Fibroblast of lung (primary cell): Measurements from ENCODE around the gene PLAA. TPM values are rescaled to one million over a fixed set of nuclear protein-coding genes. Genes with fewer than 3 reads are reported as not detected.

ENCODE experiments used
- DNase-seq, 2 donors: peaks; one replicate each; pipeline versions ENCODE4 v3.0.0 to v3.0.0-alpha.2; 2010; ENCODE audit warnings: low read depth in 2 of 2
- H2AFZ ChIP-seq: 2 replicates; pipeline ENCODE4 v1.5.1; 2012; ENCODE audit warnings: low read length, control low read depth, inconsistent platforms
- H3K27ac ChIP-seq: 2 replicates; pipeline ENCODE4 v1.5.1; 2011; ENCODE audit warnings: low read length, control low read depth; ENCODE audit not compliant: insufficient read depth
- H3K27me3 ChIP-seq: 2 replicates; pipeline ENCODE4 v1.5.1; 2011; ENCODE audit warnings: mild to moderate bottlenecking, low read length; ENCODE audit not compliant: control insufficient read depth, insufficient read depth
- H3K36me3 ChIP-seq: 2 replicates; pipeline ENCODE4 v1.5.1; 2011; ENCODE audit warnings: low read length; ENCODE audit not compliant: control insufficient read depth, insufficient read depth
- H3K4me1 ChIP-seq: 2 replicates; pipeline ENCODE4 v1.5.1; 2011; ENCODE audit warnings: low read length; ENCODE audit not compliant: control insufficient read depth, insufficient read depth; ENCODE audit errors: extremely low read depth
- H3K4me2 ChIP-seq: 2 replicates; pipeline ENCODE4 v1.5.1; 2011; ENCODE audit warnings: low read length, control low read depth; ENCODE audit not compliant: insufficient read depth; ENCODE audit errors: extremely low read depth
- H3K4me3 ChIP-seq, 4 experiments: fragments of 200-600 bp in 1 of 4; sonication (generic) in 1 of 4; replicated peaks in 1 of 4; 2 replicates each; pipeline ENCODE4 v1.5.1; 2011 to 2016; ENCODE audit warnings: low read length in 4 of 4, low read depth in 3 of 4, mild to moderate bottlenecking in 3 of 4, control low read depth in 2 of 4, inconsistent platforms in 1 of 4, mixed read lengths in 1 of 4; ENCODE audit not compliant: insufficient read depth in 1 of 4; ENCODE audit errors: control extremely low read depth in 1 of 4
- H3K79me2 ChIP-seq: 2 replicates; pipeline ENCODE4 v1.5.1; 2012; ENCODE audit warnings: mild to moderate bottlenecking, low read length, inconsistent platforms; ENCODE audit not compliant: control insufficient read depth, insufficient read depth
- H3K9ac ChIP-seq: 2 replicates; pipeline ENCODE4 v1.5.1; 2011; ENCODE audit warnings: mild to moderate bottlenecking, low read length, control low read depth; ENCODE audit not compliant: insufficient read depth
- H3K9me3 ChIP-seq: 2 replicates; pipeline ENCODE4 v1.5.1; 2012; ENCODE audit warnings: low read depth, low read length; ENCODE audit not compliant: control insufficient read depth, insufficient read depth
- H4K20me1 ChIP-seq: 2 replicates; pipeline ENCODE4 v1.5.1; 2011; ENCODE audit warnings: low read length; ENCODE audit not compliant: control insufficient read depth, insufficient read depth; ENCODE audit errors: extremely low read depth
- EZH2 ChIP-seq: IDR thresholded peaks from 2 replicates; pipeline ENCODE4 v1.5.1; 2012; ENCODE audit warnings: low read length, control low read depth, mild to moderate bottlenecking; ENCODE audit errors: missing control alignments
- polyA minus RNA-seq: library from RNA; depleted of rRNA, polyadenylated mRNA; stranded (reverse); fragments of >200 nt; gene quantifications from 2 replicates; pipeline ENCODE4 v1.2.3, GENCODE V29; 2011; ENCODE audit warnings: low replicate concordance
- polyA plus RNA-seq, 2 donors: library from polyadenylated mRNA; depleted of rRNA in 1 of 2; stranded (reverse) in 1 of 2; unstranded in 1 of 2; fragments of >200 nt; gene quantifications; 2 replicates each; pipeline ENCODE4 v1.2.1, GENCODE V29; 2011 to 2012; ENCODE audit warnings: missing spikeins in 1 of 2
- total RNA-seq: library from RNA; depleted of rRNA; stranded (reverse); fragments of >200 nt; gene quantifications from 2 replicates; pipeline ENCODE4 v1.2.1, GENCODE V29; 2014
- TF ChIP-seq, protein P1 (sequence below), 2 donors: IDR thresholded peaks in 1 of 2; conservative IDR thresholded peaks in 1 of 2; 1 replicate in 1 of 2; 2 replicates in 1 of 2; pipeline ENCODE4 v1.5.1; 2011 to 2012; ENCODE audit warnings: low read length in 2 of 2, control low read depth in 1 of 2, inconsistent platforms in 1 of 2, low read depth in 1 of 2, mild to moderate bottlenecking in 1 of 2

The PLAA gene
- 36.7 and 38.1 TPM in 2 replicates for total RNA-seq
- polyA plus RNA-seq = 29.2 and 31.1 TPM in 2 replicates
- 24.9 and 29.9 TPM in 2 replicates for polyA plus RNA-seq (2012)
- polyA minus RNA-seq = 9.2 and 18.3 TPM in 2 replicates

GRCh38 chr9:26946753-26947727, at the start of gene PLAA:
TSS of gene PLAA (minus strand) at chr9:26947242. CDS start at chr9:26947045, 197 bp downstream.
- no peaks in the 10 kb centered on the region for H3K36me3 ChIP-seq
- H3K9me3 ChIP-seq = no peaks in the 10 kb centered on the region

GRCh38 chr9:26995810-26996209, 48.8 kb upstream of the PLAA start:
- Histone ChIP-seq H3K4me3 (no peak overlapping the region), H3K4me1 (no peaks in the 10 kb centered on the region), H3K27ac (no peak overlapping the region), H2AFZ (no peak overlapping the region), H3K36me3 (no peaks in the 10 kb centered on the region), H3K4me2 (no peak overlapping the region), H3K79me2 (no peaks in the 10 kb centered on the region), H3K27me3 (no peaks in the 10 kb centered on the region), H3K9me3 (no peaks in the 10 kb centered on the region), H4K20me1 (no peaks in the 10 kb centered on the region), H3K9ac (no peak overlapping the region)
- DNase-seq = no peak
- no peak for TF ChIP-seq EZH2
- TF ChIP-seq, protein P1, sequence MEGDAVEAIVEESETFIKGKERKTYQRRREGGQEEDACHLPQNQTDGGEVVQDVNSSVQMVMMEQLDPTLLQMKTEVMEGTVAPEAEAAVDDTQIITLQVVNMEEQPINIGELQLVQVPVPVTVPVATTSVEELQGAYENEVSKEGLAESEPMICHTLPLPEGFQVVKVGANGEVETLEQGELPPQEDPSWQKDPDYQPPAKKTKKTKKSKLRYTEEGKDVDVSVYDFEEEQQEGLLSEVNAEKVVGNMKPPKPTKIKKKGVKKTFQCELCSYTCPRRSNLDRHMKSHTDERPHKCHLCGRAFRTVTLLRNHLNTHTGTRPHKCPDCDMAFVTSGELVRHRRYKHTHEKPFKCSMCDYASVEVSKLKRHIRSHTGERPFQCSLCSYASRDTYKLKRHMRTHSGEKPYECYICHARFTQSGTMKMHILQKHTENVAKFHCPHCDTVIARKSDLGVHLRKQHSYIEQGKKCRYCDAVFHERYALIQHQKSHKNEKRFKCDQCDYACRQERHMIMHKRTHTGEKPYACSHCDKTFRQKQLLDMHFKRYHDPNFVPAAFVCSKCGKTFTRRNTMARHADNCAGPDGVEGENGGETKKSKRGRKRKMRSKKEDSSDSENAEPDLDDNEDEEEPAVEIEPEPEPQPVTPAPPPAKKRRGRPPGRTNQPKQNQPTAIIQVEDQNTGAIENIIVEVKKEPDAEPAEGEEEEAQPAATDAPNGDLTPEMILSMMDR (conservative IDR thresholded peaks at IDR 0.05 in 1 of 2, IDR thresholded peaks at IDR 0.05 in 1 of 2; ENCODE audit: low read depth in 1 of 2, low read length in 2 of 2) = no peak

More at GRCh38 chr9:26946753-26947727, at the start of gene PLAA:
- Histone ChIP-seq H3K4me1 (no peaks in the 10 kb centered on the region), H3K79me2 (peaks cover 47% of the 10 kb centered on the region), H4K20me1 (no peaks in the 10 kb centered on the region), H3K27me3 (no peaks in the 10 kb centered on the region), H3K4me3 (peak within 1 kb of the TSS; percentile 88 to 94 (median 90)), H3K9ac (peak within 1 kb of the TSS; percentile 98), H3K4me2 (peak within 1 kb of the TSS; percentile 95), H3K27ac (peak within 1 kb of the TSS; percentile 99), H2AFZ (peak within 1 kb of the TSS; percentile 88)
- peak; percentile 92 for DNase-seq
- no peak for TF ChIP-seq EZH2
- TF ChIP-seq, protein P1 (conservative IDR thresholded peaks at IDR 0.05 in 1 of 2, IDR thresholded peaks at IDR 0.05 in 1 of 2; ENCODE audit: low read depth in 1 of 2, low read length in 2 of 2) = no peak

DNA sequence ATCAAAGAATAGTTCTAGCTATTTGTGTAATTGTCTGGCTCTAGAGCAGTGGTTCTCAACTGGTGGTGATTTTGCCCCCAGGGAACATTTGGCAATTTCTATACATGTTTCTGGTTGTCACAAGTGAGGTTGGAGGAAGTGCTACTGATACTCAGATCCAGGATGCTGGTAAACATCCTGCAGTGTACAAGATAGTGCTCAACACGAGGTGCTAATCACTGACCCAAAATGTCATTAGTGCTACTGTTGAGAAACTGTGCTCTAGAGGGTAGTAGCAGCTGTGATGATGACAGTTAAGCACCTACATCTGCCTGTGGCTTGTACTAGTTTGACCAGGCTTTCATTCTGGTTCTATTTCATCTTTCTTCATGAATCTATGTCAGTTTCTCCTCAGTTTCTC, 36.3 kb upstream of the PLAA start:
- H3K9ac ChIP-seq = no peak overlapping the region
- no peaks in the 10 kb centered on the region for H4K20me1 ChIP-seq
- TF ChIP-seq EZH2 = no peak
- TF ChIP-seq, protein P1 (conservative IDR thresholded peaks at IDR 0.05 in 1 of 2, IDR thresholded peaks at IDR 0.05 in 1 of 2; ENCODE audit: low read depth in 1 of 2, low read length in 2 of 2) = no peak
- no peaks in the 10 kb centered on the region for H3K27me3 ChIP-seq
- H3K79me2 ChIP-seq = no peaks in the 10 kb centered on the region
- no peak overlapping the region for H3K4me2 ChIP-seq
- no peak for DNase-seq
- H3K27ac ChIP-seq = no peak overlapping the region
- H3K9me3 ChIP-seq = no peaks in the 10 kb centered on the region
- no peak overlapping the region for H2AFZ ChIP-seq
- H3K36me3 ChIP-seq = no peaks in the 10 kb centered on the region
- no peaks in the 10 kb centered on the region for H3K4me1 ChIP-seq
- no peak overlapping the region for H3K4me3 ChIP-seq
